Uterus (tissue), 2 donors: ENCODE results near the gene OR6J1.

Experiments
- CTCF ChIP-seq, 4 experiments: fragments of 200-600 bp in 2 of 4; fragments of 450-650 bp in 2 of 4; sonication (generic) in 2 of 4; IDR thresholded peaks; one replicate each; pipeline ENCODE4 v1.5.1; 2016 to 2019; ENCODE audit warnings: antibody characterized with exemption in 4 of 4, mild to moderate bottlenecking in 2 of 4, moderate library complexity in 1 of 4
- POLR2A ChIP-seq, 2 donors: fragments of 450-650 bp; IDR thresholded peaks; one replicate each; pipeline ENCODE4 v1.6.1; 2016; ENCODE audit warnings: antibody characterized with exemption in 2 of 2, mild to moderate bottlenecking in 1 of 2, moderate library complexity in 1 of 2

GRCh38 chr14:22630486-22630885 is 13.7 kb downstream of the OR6J1 start:
- TF ChIP-seq POLR2A (IDR thresholded peaks at IDR 0.05), result no peak
- TF ChIP-seq CTCF (IDR thresholded peaks at IDR 0.05), result no peak
